Measurements from ENCODE around the gene ZNF717.
"Not testable (repeated sequence)": the region's sequence is repeated elsewhere in the genome, so short reads cannot be mapped to it uniquely, and the experiment has no call there.

Gene ZNF717

DNA sequence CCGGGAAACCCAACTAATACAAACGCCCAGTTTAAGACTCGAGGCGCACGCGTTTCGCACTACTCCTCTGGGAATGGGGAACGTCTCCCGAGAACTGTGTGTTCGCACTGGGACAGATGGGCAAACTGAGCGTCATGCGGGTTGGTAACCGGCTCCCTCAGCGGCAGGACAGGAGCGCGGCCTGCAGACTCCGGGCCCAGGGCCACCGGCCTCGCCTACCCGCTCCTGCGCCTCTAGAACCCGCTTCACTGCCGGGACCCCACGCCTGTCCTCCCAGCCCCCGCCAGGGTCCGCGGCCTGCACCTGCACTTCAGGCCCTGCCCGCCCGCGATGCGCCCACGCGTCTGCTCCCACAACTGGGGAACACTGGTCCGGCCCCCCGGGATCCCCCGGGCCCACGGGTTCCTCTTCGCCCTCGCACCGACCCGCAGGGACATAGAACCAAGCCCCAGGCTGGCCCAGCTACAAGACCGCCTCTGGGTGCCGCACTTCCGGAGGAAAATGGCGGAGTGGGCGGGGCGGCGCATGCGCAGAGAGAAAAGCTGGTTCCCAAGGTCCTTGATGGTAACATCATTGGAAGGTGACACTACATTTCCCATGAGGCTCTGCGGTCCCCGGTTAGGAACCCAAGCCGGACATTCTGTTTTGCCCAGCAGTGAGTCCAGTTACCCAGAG lies at the start of gene ZNF717:
Gene ZNF717 (minus strand): TSS at position 469 of the 675 bp plus-strand sequence. CDS start 2,187 bp downstream, outside the sequence.
- peak; percentile 92 for DNase-seq (ENCODE audit: low read depth)

DNA sequence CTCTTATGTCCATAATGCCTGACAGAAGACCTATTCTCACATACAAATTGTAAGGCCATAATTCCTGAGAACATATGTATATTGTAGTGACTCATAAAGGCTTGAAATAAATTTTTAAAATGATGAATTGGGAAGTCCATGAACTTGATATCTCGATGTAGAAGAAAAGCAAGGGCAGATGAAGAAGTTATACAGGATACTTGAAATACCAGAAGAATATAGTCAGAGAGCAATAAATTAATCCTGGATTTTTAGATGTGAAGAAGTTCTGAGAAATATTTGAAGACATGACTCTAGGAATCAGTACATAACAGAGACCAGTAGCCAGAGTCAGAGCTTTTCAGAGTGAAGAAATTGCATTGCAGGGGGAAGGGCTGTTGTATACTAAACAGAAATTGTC lies 45.7 kb upstream of the ZNF717 start:
- not testable (repeated sequence) for DNase-seq (ENCODE audit: low read depth)

DNA sequence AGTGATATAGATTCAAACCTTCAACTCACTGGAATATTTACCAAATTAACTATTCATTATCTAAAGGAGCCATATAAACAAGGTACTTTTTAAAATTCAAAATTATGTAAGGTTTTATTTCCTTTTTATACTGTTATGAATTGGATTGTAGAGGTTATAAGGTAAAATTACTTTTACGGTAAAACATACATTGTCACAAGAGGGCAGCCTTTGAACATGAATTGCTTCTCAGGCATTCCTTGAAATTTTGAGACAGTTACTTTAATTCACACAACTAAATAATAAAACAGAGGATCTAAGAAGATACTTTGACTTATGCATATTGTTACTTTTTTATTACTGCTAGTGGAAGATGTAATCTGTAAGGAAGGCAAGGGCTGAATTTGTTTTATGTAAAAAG lies 32.7 kb upstream of the ZNF717 start:
- DNase-seq (ENCODE audit: low read depth) = not testable (repeated sequence)

DNA sequence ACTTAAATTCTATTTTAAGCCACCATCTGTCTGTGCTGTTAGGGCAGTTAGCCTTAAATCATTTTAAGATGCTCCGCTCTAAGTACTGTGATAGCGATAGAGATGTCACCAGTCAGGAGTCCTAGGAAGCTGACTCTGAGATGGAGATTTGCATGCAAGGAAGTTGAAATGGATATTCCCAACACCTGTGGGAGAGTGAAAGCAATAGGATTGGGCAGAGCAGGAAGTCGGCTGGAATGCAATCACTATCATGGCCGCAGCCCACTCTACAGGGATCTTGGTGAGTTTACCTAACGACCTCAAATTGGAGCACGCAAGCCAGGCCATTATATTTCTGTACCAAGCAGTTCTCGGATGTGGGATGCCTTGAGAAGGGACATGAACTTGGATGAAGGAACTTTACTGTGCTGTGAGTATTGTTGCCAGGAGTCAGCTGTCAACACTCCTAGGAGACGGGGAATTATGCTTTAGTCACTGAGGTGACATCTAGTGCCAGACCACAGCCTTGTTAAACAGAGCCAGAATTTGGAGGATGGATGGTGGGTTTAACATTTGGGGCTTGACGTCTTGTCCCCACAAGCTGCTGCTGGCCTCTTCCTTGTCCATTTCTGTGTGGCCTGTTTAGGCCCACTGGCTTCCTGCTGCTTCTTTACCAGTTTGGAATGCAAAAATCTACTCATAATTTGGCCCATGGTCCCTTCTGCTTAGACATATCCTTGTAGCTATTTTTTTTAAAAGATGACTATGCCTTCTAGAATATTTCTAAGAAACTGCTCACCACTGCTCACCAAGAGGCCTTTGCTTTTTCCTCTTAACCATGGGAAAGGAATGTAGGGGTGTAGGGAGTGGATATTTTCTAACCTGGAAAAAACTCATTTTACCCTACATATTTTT lies 31.2 kb upstream of the ZNF717 start:
- DNase-seq (ENCODE audit: low read depth) = not testable (repeated sequence)

DNA sequence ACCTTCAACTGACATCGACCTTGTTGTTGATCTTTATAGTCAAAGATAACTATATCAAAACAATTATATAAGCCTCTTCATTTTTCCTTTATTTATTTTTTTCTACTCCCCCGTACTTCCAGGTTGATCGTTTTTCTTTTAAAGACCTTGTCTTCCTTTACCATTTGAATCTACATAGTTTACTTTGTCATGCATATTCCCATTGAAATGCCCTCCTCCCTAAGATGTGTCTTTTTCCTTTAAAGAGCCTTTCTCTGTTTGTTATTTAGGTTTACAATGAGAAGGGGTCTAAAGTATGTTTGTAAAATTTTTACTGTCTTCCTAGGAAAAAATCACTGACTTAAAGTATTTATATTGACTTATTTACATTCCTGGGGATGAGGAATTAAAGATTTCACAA lies 29.4 kb upstream of the ZNF717 start:
- no peak for DNase-seq (ENCODE audit: low read depth)

DNA sequence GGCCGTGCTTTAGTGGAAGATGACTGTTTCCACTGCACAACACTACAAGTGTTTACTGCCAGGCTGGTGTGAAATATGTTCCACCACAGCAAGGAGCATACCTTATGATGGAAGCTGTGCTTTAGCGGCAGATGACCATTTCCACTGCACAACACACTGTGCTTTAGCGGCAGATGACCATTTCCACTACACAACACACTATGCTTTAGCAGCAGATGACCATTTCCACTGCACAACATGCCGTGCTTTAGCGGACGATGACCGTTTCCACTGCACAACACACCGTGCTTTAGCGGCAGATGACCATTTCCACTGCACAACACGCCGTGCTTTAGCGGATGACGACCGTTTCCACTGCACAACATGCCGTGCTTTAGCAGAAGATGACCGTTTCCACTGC lies 2.8 kb downstream of the ZNF717 start:
- DNase-seq (ENCODE audit: low read depth) = no peak

DNA sequence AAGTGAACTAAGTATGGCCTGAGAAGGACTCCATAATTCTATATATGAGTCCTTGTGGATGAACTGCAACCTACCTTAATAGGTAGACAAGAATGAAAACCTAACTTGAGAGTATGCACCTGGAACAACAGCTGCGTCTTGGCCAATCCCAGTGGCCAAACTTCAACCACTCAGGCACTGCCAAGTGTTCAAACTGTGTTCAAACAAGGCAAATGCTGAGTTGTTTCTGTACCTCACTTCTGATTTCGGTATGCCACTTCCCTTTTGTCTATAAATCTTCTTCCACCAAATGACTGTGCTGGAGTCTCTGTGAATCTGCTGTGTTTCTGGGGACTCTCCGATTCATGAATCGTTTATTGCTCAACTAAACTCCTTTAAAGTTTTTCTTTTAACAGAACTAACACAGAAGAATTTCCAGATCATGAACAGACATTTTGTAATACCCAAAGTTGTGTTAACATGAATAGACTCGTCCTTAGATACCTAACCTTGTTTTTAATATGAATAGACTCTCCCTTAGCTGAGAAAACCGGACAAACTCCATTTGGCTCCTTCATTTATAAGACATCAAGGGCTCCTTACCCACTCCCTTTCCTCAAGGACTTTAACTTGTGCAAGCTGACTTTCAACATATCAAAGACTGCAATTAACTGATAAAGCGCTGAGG lies 4.1 kb downstream of the ZNF717 start:
- no peak for DNase-seq (ENCODE audit: low read depth)

DNA sequence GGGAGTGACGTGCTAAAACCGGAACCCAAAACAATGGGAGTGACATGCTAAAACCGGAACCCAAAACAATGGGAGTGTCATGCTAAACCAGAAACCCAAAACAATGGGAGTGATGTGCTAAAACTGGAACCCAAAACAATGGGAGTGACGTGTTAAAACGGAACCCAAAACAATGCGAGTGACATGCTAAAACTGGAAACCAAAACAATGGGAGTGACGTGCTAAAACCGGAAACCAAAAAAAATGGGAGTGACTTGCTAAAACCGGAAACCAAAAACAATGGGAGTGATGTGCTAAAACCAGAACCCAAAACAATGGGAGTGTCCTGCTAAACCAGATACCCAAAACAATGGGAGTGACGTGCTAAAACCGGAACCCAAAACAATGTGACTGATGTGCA lies 7.6 kb downstream of the ZNF717 start:
- DNase-seq (ENCODE audit: low read depth) = not testable (repeated sequence)

DNA sequence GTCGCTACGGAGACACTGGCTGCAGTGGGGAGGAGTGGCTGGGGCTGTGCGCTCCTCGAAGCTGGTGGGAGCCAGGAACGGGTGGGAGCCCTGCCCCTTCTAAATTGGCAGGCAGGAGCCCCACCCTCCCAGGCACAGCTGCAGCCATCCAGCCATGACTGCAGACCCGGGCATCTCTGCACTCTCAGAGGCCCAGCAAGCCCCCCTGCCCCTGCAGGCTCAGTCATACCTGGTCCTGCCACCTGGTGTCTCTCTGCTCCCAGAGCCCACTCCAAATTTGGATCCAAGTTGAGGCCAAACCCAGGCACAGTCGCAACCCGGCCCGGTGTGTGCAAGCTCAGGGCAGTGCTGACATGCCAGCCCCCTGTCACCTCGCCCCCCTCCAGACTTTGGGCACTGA lies 13.7 kb downstream of the ZNF717 start:
- not testable (repeated sequence) for DNase-seq (ENCODE audit: low read depth)

DNA sequence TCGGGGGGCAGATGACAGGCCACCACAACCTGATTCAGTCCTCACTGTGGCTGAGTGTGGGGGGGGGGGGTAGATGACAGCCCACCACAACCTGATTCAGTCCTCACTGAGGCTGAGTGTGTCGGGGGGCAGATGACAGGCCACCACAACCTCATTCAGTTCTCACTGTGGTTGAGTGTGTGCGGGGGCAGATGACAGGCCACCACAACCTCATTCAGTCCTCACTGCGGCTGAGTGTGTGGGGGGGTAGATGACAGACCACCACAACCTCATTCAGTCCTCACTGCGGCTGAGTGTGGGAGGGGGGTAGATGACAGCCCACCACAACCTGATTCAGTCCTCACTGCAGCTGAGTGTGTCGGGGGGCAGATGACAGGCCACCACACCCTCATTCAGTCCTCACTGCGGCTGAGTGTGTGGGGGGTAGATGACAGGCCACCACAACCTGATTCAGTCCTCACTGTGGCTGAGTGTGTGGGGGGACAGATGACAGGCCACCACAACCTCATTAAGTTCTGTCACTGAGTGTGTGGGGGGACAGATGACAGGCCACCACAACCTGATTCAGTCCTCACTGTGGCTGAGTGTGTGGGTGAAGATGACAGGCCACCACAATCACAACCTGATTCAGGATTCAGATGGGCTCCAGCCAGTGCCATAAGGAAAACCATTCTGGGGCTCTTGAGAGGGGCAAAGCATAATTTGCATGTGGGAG lies 16.9 kb downstream of the ZNF717 start:
- DNase-seq (ENCODE audit: low read depth) = no peak

DNA sequence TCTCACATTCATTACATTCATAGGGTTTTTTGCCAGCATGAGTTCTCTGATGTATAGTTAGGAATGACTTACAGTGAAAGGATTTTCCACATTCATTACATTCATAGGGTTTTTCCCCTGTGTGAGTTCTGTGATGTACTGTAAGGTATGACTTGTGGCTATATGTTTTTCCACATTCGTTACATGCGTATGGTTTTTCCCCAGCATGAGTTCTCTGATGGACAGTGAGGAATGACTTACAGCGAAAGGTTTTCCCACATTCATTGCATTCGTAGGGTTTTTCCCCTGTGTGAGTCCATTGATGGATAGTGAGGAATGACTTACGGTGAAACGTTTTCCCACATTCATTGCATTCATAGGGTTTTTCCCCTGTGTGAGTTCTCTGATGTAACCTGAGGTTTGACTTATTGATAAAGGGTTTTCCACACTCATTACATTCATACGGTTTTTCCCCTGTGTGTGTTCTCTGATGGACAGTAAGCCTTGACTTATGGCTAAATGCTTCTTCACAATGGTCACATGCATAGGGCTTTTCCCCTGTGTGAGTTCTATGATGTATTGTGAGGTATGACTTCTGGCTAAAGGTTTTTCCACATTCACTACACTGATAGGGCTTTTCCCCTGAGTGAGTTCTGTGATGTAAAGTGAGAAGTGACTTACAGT lies 47.4 kb downstream of the ZNF717 start:
- no peak for DNase-seq (ENCODE audit: low read depth)

DNA sequence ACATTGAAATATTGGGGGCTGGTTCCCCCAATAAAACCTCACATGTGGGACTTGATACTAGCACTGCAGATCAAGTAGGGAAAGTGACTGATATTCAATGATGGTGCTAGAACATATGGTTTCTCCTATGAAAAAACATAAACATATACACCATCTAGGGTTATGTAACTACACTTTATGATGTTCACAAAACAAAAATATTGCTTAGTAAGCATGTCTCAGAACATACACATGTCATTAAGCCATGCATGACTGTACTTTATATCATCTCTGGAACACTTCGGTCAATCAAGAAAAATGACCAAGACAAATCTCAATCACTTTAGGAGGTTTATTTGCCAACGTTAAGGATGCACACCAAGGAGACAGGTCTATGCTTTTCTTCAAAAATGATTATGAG lies 57.4 kb downstream of the ZNF717 start:
- DNase-seq (ENCODE audit: low read depth) = no peak

DNA sequence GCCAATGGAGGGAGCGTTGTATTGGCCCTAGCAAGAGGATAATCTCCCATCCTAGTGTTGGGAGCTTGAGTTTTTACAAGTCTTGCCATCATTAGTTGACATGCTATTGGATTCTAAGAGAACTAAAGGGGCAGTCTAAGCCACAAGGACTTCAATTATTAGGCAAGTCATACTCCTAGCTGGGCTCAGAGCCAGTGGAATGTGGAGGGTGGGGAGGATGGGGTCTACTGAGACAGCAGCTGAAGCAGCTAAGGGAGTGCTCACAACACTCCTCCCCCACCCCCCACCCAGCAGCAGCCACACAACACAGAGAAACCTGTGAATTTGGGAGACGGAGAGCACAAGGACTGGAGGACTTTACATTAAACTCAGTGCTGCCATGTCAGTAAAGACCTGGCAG lies 93.3 kb downstream of the ZNF717 start:
- DNase-seq (ENCODE audit: low read depth) = no peak

DNA sequence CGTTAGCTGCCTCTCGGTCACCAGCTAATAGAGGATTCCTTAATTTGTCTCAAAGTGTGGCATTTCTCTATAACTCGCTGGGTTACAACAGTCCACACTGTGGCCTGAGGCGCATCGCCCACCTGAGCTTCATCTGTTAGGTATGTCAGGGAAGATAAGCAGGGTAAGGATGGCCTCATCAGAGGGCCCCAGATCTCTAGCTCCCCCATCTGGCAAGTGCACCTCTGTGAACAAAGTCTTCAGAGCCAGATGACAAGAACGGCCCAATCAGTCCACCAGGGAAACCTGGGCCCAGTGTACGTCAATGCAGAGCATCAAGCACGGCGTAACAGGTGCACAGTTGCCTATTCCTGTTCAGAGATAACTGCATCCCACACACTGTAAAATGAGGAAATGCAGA lies 98.0 kb downstream of the ZNF717 start:
- DNase-seq (ENCODE audit: low read depth) = no peak
